Upper lobe of left lung (tissue), 6 donors: ENCODE results near the gene MAEA. TPM values are rescaled to one million over a fixed set of nuclear protein-coding genes. Genes with fewer than 3 reads are reported as not detected.

Experiments
- ATAC-seq, 2 donors: fragments of 200-7000 bp; cut with Tn5 transposase; one replicate each; pipeline ENCODE4 v1.9.1; 2022; ENCODE audit warnings: mild to moderate bottlenecking in 2 of 2, moderate library complexity in 2 of 2; ENCODE audit not compliant: low FRiP score in 2 of 2
- DNase-seq, 2 donors: peaks; one replicate each; pipeline ENCODE4 v3.0.0-alpha.2; 2019 to 2020
- H3K27ac ChIP-seq, 4 donors: fragments of 200-600 bp; sonication (generic); one replicate each; pipeline ENCODE4 v1.5.1; 2016 to 2019
- H3K27me3 ChIP-seq, 4 donors: fragments of 200-600 bp; sonication (generic); one replicate each; pipeline ENCODE4 v1.5.1; 2017 to 2019
- H3K36me3 ChIP-seq, 4 donors: fragments of 200-600 bp; sonication (generic); one replicate each; pipeline ENCODE4 v1.5.1; 2016 to 2019
- H3K4me1 ChIP-seq, 4 donors: fragments of 200-600 bp; sonication (generic); one replicate each; pipeline ENCODE4 v1.5.1; 2018 to 2019
- H3K4me3 ChIP-seq, 4 donors: fragments of 200-600 bp; sonication (generic); one replicate each; pipeline ENCODE4 v1.5.1; 2017 to 2019; ENCODE audit warnings: mild to moderate bottlenecking in 2 of 4, moderate library complexity in 1 of 4
- H3K9me3 ChIP-seq, 4 donors: fragments of 200-600 bp; sonication (generic); one replicate each; pipeline ENCODE4 v1.5.1; 2018 to 2019
- EP300 ChIP-seq, 4 donors: sonication (generic); formaldehyde crosslinking; IDR thresholded peaks; one replicate each; pipeline ENCODE4 v1.5.1; 2017; ENCODE audit warnings: antibody characterized with exemption in 4 of 4, control low read depth in 2 of 4
- POLR2A ChIP-seq, 4 donors: fragments of 450-650 bp; IDR thresholded peaks; one replicate each; pipeline ENCODE4 v1.5.1; 2016 to 2017; ENCODE audit warnings: antibody characterized with exemption in 4 of 4, mild to moderate bottlenecking in 2 of 4
- POLR2AphosphoS5 ChIP-seq, 2 donors: sonication (generic); formaldehyde crosslinking; IDR thresholded peaks; one replicate each; pipeline ENCODE4 v1.5.1; 2017; ENCODE audit warnings: antibody characterized with exemption in 2 of 2
- WGBS, 2 donors: methylation state at CpG; one replicate each; pipeline ENCODE4 v1.1.5; 2017 to 2018; 5-methylcytosine and 5-hydroxymethylcytosine counted together
- total RNA-seq, 6 donors: library from RNA; depleted of rRNA in 4 of 6; stranded (reverse); fragments of >200 nt in 4 of 6; gene quantifications; one replicate each; pipeline versions ENCODE4 v1.1.0 to v1.2.1, GENCODE V29; 2016 to 2021
- TF ChIP-seq, protein P1 (sequence below), 6 experiments: fragments of 450-650 bp in 4 of 6; fragments of 200-600 bp in 2 of 6; sonication (generic) in 2 of 6; IDR thresholded peaks; one replicate each; pipeline ENCODE4 v1.5.1; 2016 to 2019; ENCODE audit warnings: antibody characterized with exemption in 6 of 6
- donor health status: DM: no; HTN: no; CAD: no; lungs with moderate emphysema.
- donor health status: DM: no; HTN: yes; CAD: no; lungs with severe emphysema.

MAEA gene
- total RNA-seq, 6 donors from 2014 or later: 58.5 to 289 (median 73.0) TPM

- Histone ChIP-seq H3K36me3 (peaks cover 3 to 69% (median 31%) of the 10 kb centered on the region in 4 donors), H3K27me3 (no peaks in the 10 kb centered on the region), H3K27ac (no peak overlapping the region), H3K9me3 (peaks cover 0 to 11% (median 6%) of the 10 kb centered on the region in 4 donors), H3K4me3 (no peak overlapping the region), H3K4me1 (no peaks in the 10 kb centered on the region)
- 97 to 100% methylated on average over 4 to 16 of the region's 16 CpGs for WGBS, 2 donors
- DNase-seq: peak in 1 of 2 donors; percentile 64
- ATAC-seq: no peak
- no peak for TF ChIP-seq EP300 (IDR thresholded peaks at IDR 0.05)
- no peak for TF ChIP-seq POLR2AphosphoS5 (IDR thresholded peaks at IDR 0.05)
- no peak for TF ChIP-seq POLR2A (IDR thresholded peaks at IDR 0.05)
- TF ChIP-seq, protein P1, sequence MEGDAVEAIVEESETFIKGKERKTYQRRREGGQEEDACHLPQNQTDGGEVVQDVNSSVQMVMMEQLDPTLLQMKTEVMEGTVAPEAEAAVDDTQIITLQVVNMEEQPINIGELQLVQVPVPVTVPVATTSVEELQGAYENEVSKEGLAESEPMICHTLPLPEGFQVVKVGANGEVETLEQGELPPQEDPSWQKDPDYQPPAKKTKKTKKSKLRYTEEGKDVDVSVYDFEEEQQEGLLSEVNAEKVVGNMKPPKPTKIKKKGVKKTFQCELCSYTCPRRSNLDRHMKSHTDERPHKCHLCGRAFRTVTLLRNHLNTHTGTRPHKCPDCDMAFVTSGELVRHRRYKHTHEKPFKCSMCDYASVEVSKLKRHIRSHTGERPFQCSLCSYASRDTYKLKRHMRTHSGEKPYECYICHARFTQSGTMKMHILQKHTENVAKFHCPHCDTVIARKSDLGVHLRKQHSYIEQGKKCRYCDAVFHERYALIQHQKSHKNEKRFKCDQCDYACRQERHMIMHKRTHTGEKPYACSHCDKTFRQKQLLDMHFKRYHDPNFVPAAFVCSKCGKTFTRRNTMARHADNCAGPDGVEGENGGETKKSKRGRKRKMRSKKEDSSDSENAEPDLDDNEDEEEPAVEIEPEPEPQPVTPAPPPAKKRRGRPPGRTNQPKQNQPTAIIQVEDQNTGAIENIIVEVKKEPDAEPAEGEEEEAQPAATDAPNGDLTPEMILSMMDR (IDR thresholded peaks at IDR 0.05): no peak
Measured at GRCh38 chr4:1384675-1385372, 95.1 kb downstream of the MAEA start.

DNA sequence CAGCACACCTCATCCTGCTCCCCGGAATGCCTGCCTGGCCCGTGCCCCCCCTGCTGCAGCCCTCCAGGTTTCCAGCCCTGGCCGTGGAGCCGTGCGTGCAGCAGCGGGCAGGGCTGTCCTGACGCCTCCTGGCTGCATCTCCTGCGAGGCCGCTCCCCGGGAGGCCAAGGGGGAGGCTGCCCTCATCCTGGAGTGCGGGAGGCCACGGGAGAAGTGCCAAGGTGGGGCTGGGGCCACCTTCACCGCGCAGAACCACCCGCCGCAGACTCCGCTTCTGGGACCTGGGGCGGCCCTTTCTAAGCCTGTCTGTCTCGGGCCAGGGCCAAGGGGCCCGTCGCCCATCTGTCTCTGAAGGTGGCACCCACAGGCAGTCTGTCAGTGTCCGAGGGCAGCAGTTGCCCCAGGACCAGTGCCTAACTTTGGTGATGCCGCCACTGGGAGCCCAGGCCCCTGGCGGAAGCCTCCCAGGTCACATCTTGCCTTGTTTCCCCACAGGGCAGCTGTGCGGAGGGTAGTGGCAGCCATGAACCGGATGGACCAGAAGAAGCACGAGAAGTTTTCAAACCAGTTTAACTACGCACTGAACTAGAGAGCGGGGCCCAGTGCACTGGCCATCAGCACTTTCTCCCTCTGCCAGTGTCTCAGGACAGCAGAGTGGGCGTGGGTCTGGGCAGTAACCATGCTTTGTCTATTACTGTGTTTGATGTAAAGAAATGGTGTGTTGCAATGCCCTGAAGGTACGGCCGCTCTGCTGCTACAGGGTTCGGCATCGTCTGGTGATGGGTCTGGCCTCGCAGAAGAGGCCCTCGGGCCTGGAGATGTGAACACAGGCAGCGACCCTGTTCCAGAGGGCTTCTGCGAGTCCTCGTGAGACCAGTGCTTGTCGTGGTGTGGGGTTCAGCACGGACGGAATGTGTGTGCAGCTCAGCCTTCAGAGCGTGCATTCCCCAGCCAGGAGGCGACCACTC is 96.0 kb downstream of the MAEA start:
- Histone ChIP-seq H3K4me3 (no peak overlapping the region), H3K9me3 (peaks cover 0 to 11% (median 6%) of the 10 kb centered on the region in 4 donors), H3K27me3 (no peaks in the 10 kb centered on the region), H3K36me3 (peaks cover 2 to 69% (median 28%) of the 10 kb centered on the region in 4 donors), H3K27ac (no peak overlapping the region), H3K4me1 (no peaks in the 10 kb centered on the region)
- peak in 1 of 2 donors; percentile 76 for DNase-seq
- no peak for TF ChIP-seq EP300 (IDR thresholded peaks at IDR 0.05)
- no peak for TF ChIP-seq POLR2AphosphoS5 (IDR thresholded peaks at IDR 0.05)
- TF ChIP-seq POLR2A (IDR thresholded peaks at IDR 0.05): no peak
- TF ChIP-seq, protein P1 (IDR thresholded peaks at IDR 0.05): no peak
- WGBS, 2 donors: 93 to 95% methylated on average over 26 to 43 of the region's 44 CpGs
- peak in 1 of 2 donors; percentile 7 for ATAC-seq

Other genes with a start within 250 kb of the MAEA start
- 10 to 100 TPM in 1 of 6 donors, 1 to 10 TPM in 5; 2.7 to 14.7 (median 5.3) TPM for gene RNF212, start 176.3 kb upstream of the MAEA start, total RNA-seq
- gene SPON2, start 117.3 kb upstream of the MAEA start, total RNA-seq: 10 to 100 TPM; 23.2 to 81.3 (median 50.8) TPM
- gene CTBP1, start 40.8 kb upstream of the MAEA start, total RNA-seq: 100 to 1,000 TPM; 142 to 483 (median 213) TPM
- gene UVSSA, start 57.3 kb downstream of the MAEA start, total RNA-seq: 100 to 1,000 TPM in 1 of 6 donors, 10 to 100 TPM in 5; 15.2 to 138 (median 46.5) TPM
- gene NKX1-1, start 116.6 kb downstream of the MAEA start, total RNA-seq: not detected